Measurements from ENCODE around the gene METAP1. TPM values are rescaled to one million over a fixed set of nuclear protein-coding genes. Genes with fewer than 3 reads are reported as not detected.

Gene METAP1
- total and polyA plus RNA-seq, 2 of the 8 experiments (the other 6 are each of a cell fraction or from before 2014, with no cell fraction given): 50.6 to 85.2 TPM

DNA sequence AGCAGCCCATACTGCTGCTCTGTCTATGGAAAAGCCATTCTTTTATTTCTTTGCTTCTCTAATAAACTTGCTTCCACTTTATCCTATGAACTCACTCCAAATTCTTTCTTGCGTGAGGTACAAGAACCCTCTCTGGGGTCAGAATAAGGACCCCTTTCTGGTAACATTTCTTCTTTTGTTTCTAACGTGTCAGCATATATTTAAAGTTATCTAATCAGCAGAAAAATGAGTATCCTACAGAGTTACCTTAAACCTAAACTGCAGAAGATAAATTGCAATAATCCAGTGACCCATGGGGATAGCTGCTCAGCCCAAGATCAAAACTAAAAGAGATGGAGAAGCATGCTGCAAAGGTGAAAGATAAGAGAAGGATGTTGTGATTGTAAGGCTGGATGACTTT lies 89.1 kb downstream of the METAP1 start:
- H3K23ac ChIP-seq (ENCODE audit: insufficient read length): no peak overlapping the region
- H2BK15ac ChIP-seq (ENCODE audit: low read length): no peak overlapping the region
- no peak overlapping the region for H3K4ac ChIP-seq (replicated peaks; ENCODE audit: insufficient read length, low read depth, low read length)
- H3K4me2 ChIP-seq (ENCODE audit: insufficient read depth in 1 of 2, low read depth in 2 of 2, low read length in 2 of 2): no peak overlapping the region
- H2AFZ ChIP-seq (ENCODE audit: low read length): no peak overlapping the region
- no peak for DNase-seq (ENCODE audit: low read depth in 1 of 2, low spot score in 2 of 2)
- H3K79me1 ChIP-seq (ENCODE audit: low read depth, low read length): peaks cover 2% of the 10 kb centered on the region; the same call in 1 of the 2 replicates
- no peak overlapping the region for H4K91ac ChIP-seq (replicated peaks; ENCODE audit: insufficient read length, low read length)
- 92% methylated on average over 2 of the region's 2 CpGs; no CpG with 5 or more reads in 1 of the 2 experiments for WGBS, 2 experiments (ENCODE audit: extremely low coverage in 1 of 2, insufficient coverage in 1 of 2, insufficient read length in 1 of 2, insufficient replicate concordance in 2 of 2, low coverage in 1 of 2, low lambda C conversion rate in 2 of 2, missing lambda C conversion rate in 1 of 2)
- no peaks in the 10 kb centered on the region; a peak in 1 of 7 replicates for H3K4me1 ChIP-seq (replicated peaks in 1 of 4; ENCODE audit: control insufficient read depth in 3 of 4, insufficient read depth in 4 of 4, low read length in 3 of 4)
- H3K14ac ChIP-seq (ENCODE audit: insufficient read length): no peak overlapping the region
- H3K9me3 ChIP-seq (ENCODE audit: insufficient read depth in 2 of 2, low read depth in 1 of 2, low read length in 1 of 2): no peaks in the 10 kb centered on the region
- H3K23me2 ChIP-seq (ENCODE audit: low read depth, low read length): peaks cover 5% of the 10 kb centered on the region
- no peak overlapping the region for H2BK12ac ChIP-seq (ENCODE audit: low read depth, low read length)
- H3K27me3 ChIP-seq (replicated peaks in 1 of 4; ENCODE audit: control insufficient read depth in 3 of 4, extremely low read depth in 1 of 4, insufficient read depth in 3 of 4, low read length in 3 of 4): no peaks in the 10 kb centered on the region
- H2AK5ac ChIP-seq (ENCODE audit: low read depth, low read length): no peak overlapping the region
- no peak overlapping the region for H2BK5ac ChIP-seq (ENCODE audit: low read depth, low read length)
- H3K4me3 ChIP-seq (ENCODE audit: extremely low read depth in 1 of 4, insufficient read depth in 2 of 4, low read depth in 3 of 4, low read length in 4 of 4): no peak overlapping the region
- CTCF ChIA-PET (ENCODE audit: partially characterized antibody): no interaction called here
- peaks cover 7 to 51% of the 10 kb centered on the region in 2 experiments; a peak in 3 of 4 replicates for H3K79me2 ChIP-seq (ENCODE audit: control insufficient read depth in 1 of 2, insufficient read depth in 2 of 2, low read length in 2 of 2)
- peaks cover 2 to 7% of the 10 kb centered on the region in 2 experiments for H4K20me1 ChIP-seq (replicated peaks in 1 of 2; ENCODE audit: control insufficient read depth in 1 of 2, insufficient read depth in 2 of 2, low read length in 2 of 2)
- no peak for FAIRE-seq
- peaks cover 19 to 62% (median 49%) of the 10 kb centered on the region in 4 experiments for H3K36me3 ChIP-seq (ENCODE audit: control insufficient read depth in 2 of 4, insufficient read depth in 4 of 4, low read length in 3 of 4)
- no peak overlapping the region for H2BK120ac ChIP-seq (replicated peaks; ENCODE audit: low read depth, low read length)
- H3K9ac ChIP-seq (replicated peaks in 1 of 4; ENCODE audit: extremely low read depth in 1 of 4, low read depth in 3 of 4, low read length in 3 of 4): no peak overlapping the region; a peak in 1 of 7 replicates
- H2BK20ac ChIP-seq (ENCODE audit: low read length): no peak overlapping the region
- POLR2A ChIA-PET (ENCODE audit: partially characterized antibody): interaction anchor here (2.6 to 4.4 kb wide), 2 partner anchors 10 to 16 kb away, joined by 17 read pairs; no protein-coding TSS in a partner anchor
- H4K5ac ChIP-seq (ENCODE audit: insufficient read length, low read depth, low read length): no peak overlapping the region
- no peak overlapping the region for H4K8ac ChIP-seq (ENCODE audit: extremely low read depth, insufficient read depth, low read length)
- H3K18ac ChIP-seq (ENCODE audit: extremely low read depth, low read length): no peak overlapping the region
- no peak overlapping the region for H3K27ac ChIP-seq (ENCODE audit: low read depth, low read length)
- no peak overlapping the region for H3K56ac ChIP-seq (replicated peaks; ENCODE audit: insufficient read length, low read depth, low read length)
- TF ChIP-seq NANOG (IDR thresholded peaks at IDR 0.05; ENCODE audit: insufficient read depth, low read depth, low read length, poor library complexity, severe bottlenecking) (no peak), ZNF274 (IDR thresholded peaks at IDR 0.05; ENCODE audit: borderline replicate concordance, extremely low read depth, low read length) (no peak), GTF2F1 (IDR thresholded peaks at IDR 0.05; ENCODE audit: borderline replicate concordance, low read depth, low read length) (no peak), RBBP5 (IDR thresholded peaks at IDR 0.05; ENCODE audit: borderline replicate concordance, low read depth, low read length) (no peak), POLR2AphosphoS5 (IDR thresholded peaks at IDR 0.05; ENCODE audit: low read depth, low read length) (no peak), HDAC2 (IDR thresholded peaks at IDR 0.05; ENCODE audit: borderline replicate concordance in 1 of 2, low read depth in 2 of 2, low read length in 2 of 2) (no peak), JUND (IDR thresholded peaks at IDR 0.05; ENCODE audit: low read length) (no peak), EGR1 (IDR thresholded peaks at IDR 0.05; ENCODE audit: borderline replicate concordance, low read depth, low read length) (no peak), RXRA (IDR thresholded peaks at IDR 0.05; ENCODE audit: insufficient read depth, low read depth, low read length) (no peak), BACH1 (IDR thresholded peaks at IDR 0.05; ENCODE audit: low read length) (no peak), EP300 (IDR thresholded peaks at IDR 0.05; ENCODE audit: borderline replicate concordance in 1 of 2, low read depth in 2 of 2, low read length in 2 of 2) (no peak), JUN (IDR thresholded peaks at IDR 0.05; ENCODE audit: low read depth, low read length) (no peak), KDM1A (IDR thresholded peaks at IDR 0.05; ENCODE audit: borderline replicate concordance, low read length) (no peak), SIRT6 (IDR thresholded peaks at IDR 0.05; ENCODE audit: low read length) (no peak)
